ENCODE results near the gene DEPP1. TPM values are rescaled to one million over a fixed set of nuclear protein-coding genes. Genes with fewer than 3 reads are reported as not detected.

Gene DEPP1
- total RNA-seq, 1 experiment from 2014 or later: 3.8 TPM

DNA sequence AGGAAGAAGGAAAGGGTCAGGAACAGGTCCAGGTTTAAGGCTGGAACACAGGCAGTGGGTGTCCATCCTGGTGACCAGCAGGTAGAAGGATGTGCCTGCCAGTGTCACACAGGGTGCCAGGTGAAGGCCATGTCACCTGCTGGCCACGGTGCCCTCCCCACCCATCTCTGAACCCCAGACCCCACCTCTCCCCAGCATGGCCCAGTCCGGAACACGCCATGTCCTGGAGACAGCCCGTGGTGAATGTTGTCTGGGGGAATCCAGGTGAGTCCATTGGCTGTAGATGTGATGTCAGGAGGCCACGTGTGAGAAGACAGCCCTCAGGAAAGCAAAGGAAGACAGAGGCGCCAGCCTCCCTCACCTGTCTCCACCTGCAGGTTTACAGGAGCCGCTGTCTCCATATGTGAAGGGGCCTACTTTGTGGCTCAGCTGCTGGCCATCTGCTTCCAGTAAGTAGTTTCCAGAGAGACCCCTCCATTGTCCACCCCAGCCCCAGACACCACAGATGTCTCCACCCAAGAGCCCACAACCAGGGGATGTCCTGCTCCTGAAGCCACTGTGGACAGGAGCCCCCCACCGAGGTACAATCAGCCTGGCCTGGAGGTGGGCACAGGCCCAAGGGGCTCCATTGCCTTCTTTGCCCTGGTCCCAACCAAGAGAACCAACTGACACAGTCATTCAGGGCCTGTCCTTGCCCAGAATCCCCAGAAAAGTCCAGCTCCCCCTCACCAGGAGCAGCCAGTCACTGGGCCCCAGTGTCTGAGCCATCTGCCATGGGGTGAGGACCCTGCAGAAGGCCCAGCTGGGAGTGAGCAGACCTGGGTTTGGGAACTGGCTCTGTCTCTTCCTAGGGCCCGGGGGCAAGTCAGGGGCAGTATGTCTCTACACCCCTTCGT is 46.7 kb downstream of the DEPP1 start:
- no peak for TF ChIP-seq ATF3 (IDR thresholded peaks at IDR 0.05)
- no peak for TF ChIP-seq ZNF274 (IDR thresholded peaks at IDR 0.05; ENCODE audit: low read depth, low read length)
- TF ChIP-seq POLR2AphosphoS5 (IDR thresholded peaks at IDR 0.05; ENCODE audit: low read depth, low read length): no peak
- no peak for TF ChIP-seq SP1 (IDR thresholded peaks at IDR 0.05; ENCODE audit: low read depth)
- no peak for TF ChIP-seq CBX3 (IDR thresholded peaks at IDR 0.05; ENCODE audit: low read depth)
- TF ChIP-seq ZFX (IDR thresholded peaks at IDR 0.05): no peak
- Histone ChIP-seq H3K9me2 (ENCODE audit: insufficient read depth) (no peaks in the 10 kb centered on the region; the same call in 1 of the 2 replicates), H2AFZ (ENCODE audit: low read depth, low read length, poor library complexity, severe bottlenecking) (no peak overlapping the region), H3K4me3 (replicated peaks in 1 of 2; ENCODE audit: low read depth in 1 of 2, low read length in 2 of 2) (no peak overlapping the region), H3K27ac (ENCODE audit: low read depth, low read length) (no peak overlapping the region), H3K79me2 (ENCODE audit: insufficient read depth, low read length) (no peaks in the 10 kb centered on the region), H4K20me1 (ENCODE audit: insufficient read depth) (no peaks in the 10 kb centered on the region), H3K27me3 (ENCODE audit: insufficient read depth, low read length) (no peaks in the 10 kb centered on the region), H3K9ac (ENCODE audit: low read length) (no peak overlapping the region), H3K4me1 (ENCODE audit: control insufficient read depth in 1 of 2, insufficient read depth in 2 of 2, low read length in 2 of 2) (no peaks in the 10 kb centered on the region), H3K36me3 (ENCODE audit: control insufficient read depth in 1 of 2, insufficient read depth in 2 of 2, low read length in 2 of 2) (no peaks in the 10 kb centered on the region), H3K9me3 (ENCODE audit: control insufficient read depth in 1 of 2, insufficient read depth in 1 of 2, low read depth in 1 of 2, low read length in 2 of 2) (no peaks in the 10 kb centered on the region), H3K4me2 (ENCODE audit: low read length) (no peak overlapping the region)
- ChIA-PET RAD21 (ENCODE audit: low non-redundant PET in 1 of 2, low total read pairs in 2 of 2, uncharacterized antibody in 2 of 2, unreplicated experiment in 2 of 2) (interaction anchor here (0.9 to 1.8 kb wide), 3 partner anchors 47 to 303 kb away, joined by 3 to 5 read pairs (median 4); partner anchors contain the start of gene DEPP1 (in 1 of the 2)), POLR2A (interaction anchor here (0.8 to 1.2 kb wide), 2 partner anchors 44 to 69 kb away, joined by 3 to 4 read pairs; partner anchors contain the start of gene ZNF22), CTCF (interaction anchor here (1.1 to 1.4 kb wide), 6 partner anchors 27 to 303 kb away, joined by 4 to 14 read pairs (median 6); partner anchors contain the start of genes DEPP1 and RASSF4)
- ATAC-seq: no peak
- no peak for DNase-seq (ENCODE audit: low read depth, low spot score)
- intact Hi-C loops (cut with micrococcal nuclease): loop anchor here (1.0 to 10.0 kb wide), 3 partner anchors 43 to 303 kb away; no protein-coding TSS in a partner anchor
- BruUV-seq (replicated peaks): no TSS peak

GRCh38 chr10:44930904-44931620 is 47.5 kb downstream of the DEPP1 start:
- RAD21 ChIA-PET (ENCODE audit: low non-redundant PET in 1 of 2, low total read pairs in 2 of 2, uncharacterized antibody in 2 of 2, unreplicated experiment in 2 of 2): no interaction called here
- intact Hi-C loops (cut with micrococcal nuclease): loop anchor here (10.0 kb wide), 1 partner anchor 304 kb away; no protein-coding TSS in a partner anchor

More at GRCh38 chr10:44930904-44931620, 47.5 kb downstream of the DEPP1 start:
- H3K4me3 ChIP-seq (replicated peaks in 1 of 2; ENCODE audit: low read depth in 1 of 2, low read length in 2 of 2): no peak overlapping the region
- H3K9me3 ChIP-seq (ENCODE audit: control insufficient read depth in 1 of 2, insufficient read depth in 1 of 2, low read depth in 1 of 2, low read length in 2 of 2): no peaks in the 10 kb centered on the region
- no peaks in the 10 kb centered on the region for H3K27me3 ChIP-seq (ENCODE audit: insufficient read depth, low read length)
- no peak overlapping the region for H3K27ac ChIP-seq (ENCODE audit: low read depth, low read length)
- no peak overlapping the region for H3K9ac ChIP-seq (ENCODE audit: low read length)
- H3K4me1 ChIP-seq (ENCODE audit: control insufficient read depth in 1 of 2, insufficient read depth in 2 of 2, low read length in 2 of 2): no peaks in the 10 kb centered on the region
- H3K79me2 ChIP-seq (ENCODE audit: insufficient read depth, low read length): no peaks in the 10 kb centered on the region
- H3K4me2 ChIP-seq (ENCODE audit: low read length): no peak overlapping the region
- ChIA-PET POLR2A (no interaction called here), CTCF (no interaction called here)
- no peak for ATAC-seq
- BruUV-seq (replicated peaks): no TSS peak
- no peaks in the 10 kb centered on the region; the same call in 1 of the 2 replicates for H3K9me2 ChIP-seq (ENCODE audit: insufficient read depth)
- DNase-seq (ENCODE audit: low read depth, low spot score): no peak
- no peak for TF ChIP-seq CTCF (IDR thresholded peaks at IDR 0.05 in 2 of 3, conservative IDR thresholded peaks at IDR 0.05 in 1 of 3; ENCODE audit: borderline replicate concordance in 1 of 3, insufficient read depth in 1 of 3, low read depth in 2 of 3, low read length in 2 of 3)
- TF ChIP-seq ZNF274 (IDR thresholded peaks at IDR 0.05; ENCODE audit: low read depth, low read length): no peak
- TF ChIP-seq FOSL1 (IDR thresholded peaks at IDR 0.05; ENCODE audit: low read depth): no peak
- TF ChIP-seq JUND (IDR thresholded peaks at IDR 0.05): no peak
- no peak for TF ChIP-seq EZH2phosphoT487 (IDR thresholded peaks at IDR 0.05; ENCODE audit: borderline replicate concordance)
- H2AFZ ChIP-seq (ENCODE audit: low read depth, low read length, poor library complexity, severe bottlenecking): no peak overlapping the region
- H3K36me3 ChIP-seq (ENCODE audit: control insufficient read depth in 1 of 2, insufficient read depth in 2 of 2, low read length in 2 of 2): no peaks in the 10 kb centered on the region
- no peaks in the 10 kb centered on the region for H4K20me1 ChIP-seq (ENCODE audit: insufficient read depth)
